Right atrium auricular region (tissue), 2 donors: ENCODE measurements around the gene TAF1C. TPM values are rescaled to one million over a fixed set of nuclear protein-coding genes. Genes with fewer than 3 reads are reported as not detected.

Source experiments
- DNase-seq: peaks from one replicate; pipeline ENCODE4 v3.0.0-alpha.2; 2019; ENCODE audit warnings: low spot score
- H3K27ac ChIP-seq, 2 donors: fragments of 200-600 bp; sonication (generic); 1 replicate in 1 of 2; 2 replicates in 1 of 2; pipeline ENCODE4 v1.5.1; 2016 to 2019
- H3K27me3 ChIP-seq, 2 donors: fragments of 200-600 bp; sonication (generic); one replicate each; pipeline versions ENCODE4 v1.5.1 to v1.6.0; 2017 to 2019
- H3K36me3 ChIP-seq: fragments of 200-600 bp; sonication (generic); one replicate; pipeline ENCODE4 v1.5.1; 2016
- H3K4me1 ChIP-seq, 2 donors: fragments of 200-600 bp; sonication (generic); one replicate each; pipeline versions ENCODE4 v1.5.1 to v1.6.0; 2017 to 2019
- H3K4me3 ChIP-seq, 2 donors: fragments of 200-600 bp; sonication (generic); 1 replicate in 1 of 2; 2 replicates in 1 of 2; pipeline ENCODE4 v1.5.1; 2017 to 2019; ENCODE audit warnings: mild to moderate bottlenecking in 1 of 2, moderate library complexity in 1 of 2
- H3K9me3 ChIP-seq, 2 donors: fragments of 200-600 bp; sonication (generic); one replicate each; pipeline ENCODE4 v1.5.1; 2019
- total RNA-seq, 2 donors: library from RNA; depleted of rRNA; stranded (reverse); fragments of >200 nt; gene quantifications; one replicate each; pipeline ENCODE4 v1.1.0, GENCODE V29; 2016
- TF ChIP-seq, protein P1 (sequence below), 2 donors: fragments of 200-600 bp; sonication (generic); IDR thresholded peaks; one replicate each; pipeline ENCODE4 v1.5.1; 2019; ENCODE audit warnings: antibody characterized with exemption in 2 of 2

The TAF1C gene
- total RNA-seq, 2 donors from 2014 or later, result 16.2 to 18.4 TPM

DNA sequence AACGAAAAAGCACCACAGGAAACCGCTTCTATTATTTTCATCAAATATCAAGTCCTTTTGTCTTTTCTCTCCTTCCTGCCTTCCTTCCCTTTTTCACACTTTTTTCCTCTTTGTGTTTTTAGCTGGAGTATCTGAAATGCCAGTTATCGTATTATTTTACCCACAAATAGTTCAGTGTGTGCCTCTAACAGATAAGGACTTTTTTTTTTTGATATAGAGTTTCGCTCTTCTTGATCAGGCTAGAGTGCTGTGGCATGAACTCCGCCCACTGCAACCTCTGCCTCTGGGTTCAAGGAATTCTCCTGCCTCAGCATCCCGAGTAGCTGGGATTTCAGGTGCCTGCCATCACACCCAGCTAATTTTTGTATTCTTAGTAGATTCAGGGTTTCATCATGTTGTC lies 31.1 kb downstream of the TAF1C start:
- no peaks in the 10 kb centered on the region for H3K27me3 ChIP-seq
- TF ChIP-seq, protein P1, sequence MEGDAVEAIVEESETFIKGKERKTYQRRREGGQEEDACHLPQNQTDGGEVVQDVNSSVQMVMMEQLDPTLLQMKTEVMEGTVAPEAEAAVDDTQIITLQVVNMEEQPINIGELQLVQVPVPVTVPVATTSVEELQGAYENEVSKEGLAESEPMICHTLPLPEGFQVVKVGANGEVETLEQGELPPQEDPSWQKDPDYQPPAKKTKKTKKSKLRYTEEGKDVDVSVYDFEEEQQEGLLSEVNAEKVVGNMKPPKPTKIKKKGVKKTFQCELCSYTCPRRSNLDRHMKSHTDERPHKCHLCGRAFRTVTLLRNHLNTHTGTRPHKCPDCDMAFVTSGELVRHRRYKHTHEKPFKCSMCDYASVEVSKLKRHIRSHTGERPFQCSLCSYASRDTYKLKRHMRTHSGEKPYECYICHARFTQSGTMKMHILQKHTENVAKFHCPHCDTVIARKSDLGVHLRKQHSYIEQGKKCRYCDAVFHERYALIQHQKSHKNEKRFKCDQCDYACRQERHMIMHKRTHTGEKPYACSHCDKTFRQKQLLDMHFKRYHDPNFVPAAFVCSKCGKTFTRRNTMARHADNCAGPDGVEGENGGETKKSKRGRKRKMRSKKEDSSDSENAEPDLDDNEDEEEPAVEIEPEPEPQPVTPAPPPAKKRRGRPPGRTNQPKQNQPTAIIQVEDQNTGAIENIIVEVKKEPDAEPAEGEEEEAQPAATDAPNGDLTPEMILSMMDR (IDR thresholded peaks at IDR 0.05), result no peak
- DNase-seq, result no peak
- no peaks in the 10 kb centered on the region for H3K9me3 ChIP-seq
- H3K27ac ChIP-seq, result peak overlapping the region in 1 of 2 donors; percentile 73
- H3K4me3 ChIP-seq, result no peak overlapping the region
- no peaks in the 10 kb centered on the region for H3K4me1 ChIP-seq
- H3K36me3 ChIP-seq, result no peaks in the 10 kb centered on the region

DNA sequence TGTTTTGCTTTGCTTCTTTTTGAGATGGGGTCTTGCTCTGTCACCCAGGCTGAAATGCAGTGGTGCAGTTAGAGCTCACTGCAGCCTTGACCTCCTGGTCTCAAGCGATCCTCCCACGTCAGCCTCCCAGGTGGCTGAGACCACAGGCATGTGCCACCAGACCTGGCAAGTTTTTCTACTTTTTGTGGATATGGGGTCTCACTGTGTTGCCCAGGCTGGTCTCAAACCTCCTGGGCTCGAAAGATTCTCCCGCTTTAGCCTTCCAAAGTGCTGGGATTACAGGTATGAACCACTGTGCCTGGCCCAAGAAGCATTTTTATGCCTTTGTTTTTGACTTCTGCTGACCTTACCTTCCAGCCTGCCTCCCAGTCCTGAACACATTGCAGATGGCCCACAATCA lies 31.6 kb downstream of the TAF1C start:
- no peak for DNase-seq
- H3K27ac ChIP-seq, result no peak overlapping the region
- no peak overlapping the region for H3K4me3 ChIP-seq
- no peaks in the 10 kb centered on the region for H3K4me1 ChIP-seq
- no peaks in the 10 kb centered on the region for H3K9me3 ChIP-seq
- TF ChIP-seq, protein P1 (IDR thresholded peaks at IDR 0.05), result no peak
- H3K36me3 ChIP-seq, result no peaks in the 10 kb centered on the region
- no peaks in the 10 kb centered on the region for H3K27me3 ChIP-seq

DNA sequence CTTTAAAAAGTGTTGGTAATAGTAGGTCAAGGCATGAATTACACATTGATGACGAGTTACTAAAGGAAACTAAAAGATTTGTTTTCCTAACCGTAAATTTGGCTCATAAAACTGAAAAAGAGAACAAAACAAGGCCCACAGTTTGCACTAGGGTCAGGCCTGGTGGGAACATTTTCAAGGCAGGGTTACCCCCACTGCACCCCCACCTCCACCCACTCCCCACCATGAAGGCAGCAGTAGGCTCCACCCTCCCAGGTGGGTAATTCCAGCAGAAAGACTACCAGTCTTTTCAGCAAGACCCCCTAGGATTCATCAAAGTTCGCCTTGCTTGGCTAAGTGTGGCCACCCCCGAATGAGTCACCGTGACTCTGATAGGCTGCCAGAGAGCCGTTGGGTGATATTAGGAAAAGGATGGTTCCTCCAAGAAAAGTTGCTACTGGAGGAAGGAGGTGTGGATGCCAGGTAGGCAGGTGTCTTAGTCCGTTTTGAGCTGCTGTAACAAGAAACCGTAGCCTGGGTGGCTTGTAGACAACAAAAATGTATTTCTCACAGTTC lies 33.1 kb downstream of the TAF1C start:
- Histone ChIP-seq H3K4me1 (no peaks in the 10 kb centered on the region), H3K27me3 (no peaks in the 10 kb centered on the region), H3K27ac (no peak overlapping the region), H3K36me3 (no peaks in the 10 kb centered on the region), H3K9me3 (no peaks in the 10 kb centered on the region), H3K4me3 (no peak overlapping the region)
- TF ChIP-seq, protein P1 (IDR thresholded peaks at IDR 0.05), result no peak
- no peak for DNase-seq

DNA sequence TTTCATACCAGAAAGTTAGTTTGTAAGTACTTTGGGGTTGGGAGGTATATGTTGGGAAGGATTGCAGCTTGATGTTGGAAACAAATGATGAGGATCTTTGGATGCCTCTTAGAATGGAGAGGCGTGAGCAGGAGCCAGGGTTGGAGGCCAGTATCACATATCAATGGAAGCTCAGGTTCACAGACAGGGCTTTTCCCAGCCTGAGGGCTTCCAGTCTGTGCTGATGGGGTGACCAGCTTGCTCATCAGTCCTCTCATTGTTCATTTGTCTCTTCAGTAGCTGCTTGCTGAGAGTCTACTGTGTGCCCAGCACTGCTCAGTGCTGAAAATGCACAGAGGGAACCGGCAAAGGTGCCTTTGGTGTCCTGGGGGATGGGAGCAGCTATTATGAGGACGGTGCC lies 35.9 kb downstream of the TAF1C start:
- Histone ChIP-seq H3K4me1 (no peaks in the 10 kb centered on the region), H3K27ac (no peak overlapping the region), H3K27me3 (no peaks in the 10 kb centered on the region), H3K36me3 (no peaks in the 10 kb centered on the region), H3K4me3 (no peak overlapping the region), H3K9me3 (no peaks in the 10 kb centered on the region)
- no peak for DNase-seq
- TF ChIP-seq, protein P1 (IDR thresholded peaks at IDR 0.05), result no peak

DNA sequence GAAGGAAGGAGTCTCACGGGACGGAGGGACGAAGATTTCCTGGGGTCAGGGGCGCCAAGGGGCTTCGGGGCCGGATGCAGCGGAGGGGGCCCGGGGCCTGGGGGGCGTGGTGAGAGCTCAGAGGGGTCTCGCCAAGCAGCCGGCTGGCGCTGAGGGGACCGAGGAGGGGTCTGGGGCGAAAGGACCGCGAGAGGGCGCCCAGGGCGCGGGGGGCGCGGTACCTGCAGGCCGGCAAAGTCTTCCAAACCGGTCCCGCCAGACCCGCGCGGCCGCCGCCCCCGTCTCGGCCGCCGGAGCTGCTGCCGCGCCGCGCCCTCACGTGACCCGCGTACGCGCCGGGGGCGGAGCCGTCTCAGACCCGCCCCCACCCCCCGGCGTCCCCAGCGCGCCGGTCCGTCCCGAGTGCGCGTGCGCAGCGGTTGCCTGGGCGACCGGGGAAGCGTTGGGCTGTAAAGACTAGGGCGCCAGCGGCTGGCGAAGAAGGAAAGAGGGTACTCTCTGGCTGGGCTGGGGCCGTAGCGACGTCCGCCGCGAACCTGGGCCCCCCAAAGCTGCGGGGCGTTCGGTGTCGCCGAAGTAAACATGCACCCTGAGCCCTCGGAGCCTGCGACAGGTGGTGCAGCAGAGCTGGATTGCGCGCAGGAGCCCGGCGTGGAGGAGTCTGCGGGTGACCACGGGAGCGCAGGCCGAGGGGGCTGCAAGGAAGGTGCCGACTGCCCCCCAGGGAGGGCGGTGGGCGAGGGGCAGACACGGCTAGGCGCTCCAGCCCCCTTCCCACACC lies 41.8 kb downstream of the TAF1C start, which contains the start of the genes DNAAF1 and HSDL1:
DNAAF1 (plus strand) TSS at position 450 of the 781 bp plus-strand sequence; CDS start at position 583, 133 bp downstream.
HSDL1 (minus strand) TSS at position 319 of the 781 bp plus-strand sequence. CDS start 13,856 bp downstream, outside the sequence.
- TF ChIP-seq, protein P1 (IDR thresholded peaks at IDR 0.05), result no peak
- Histone ChIP-seq H3K27ac (peak within 1 kb of the TSS; percentile 80 to 94), H3K4me3 (peak within 1 kb of the TSS; percentile 99), H3K9me3 (no peaks in the 10 kb centered on the region), H3K36me3 (no peaks in the 10 kb centered on the region), H3K4me1 (peaks cover 0 to 18% of the 10 kb centered on the region in 2 donors), H3K27me3 (no peaks in the 10 kb centered on the region)
- DNase-seq, result peak; percentile 90
